Activated CD4-positive, alpha-beta T cell treated with anti-CD3 and anti-CD28 coated beads, Interleukin-2, amount 50 U/mL, for 4 hours (primary cell): ENCODE results near the gene ANP32A.
"Not testable (repeated sequence)": the region's sequence is repeated elsewhere in the genome, so short reads cannot be mapped to it uniquely, and the experiment has no call there.

Source experiments
- DNase-seq, 2 experiments: peaks; one replicate each; pipeline ENCODE4 v3.0.0-alpha.2; 2020

Gene ANP32A

GRCh38 chr15:68781766-68782588 is 38.7 kb downstream of the ANP32A start:
- no peak for DNase-seq

- no peak for DNase-seq
These were observed 39.5 kb downstream of the ANP32A start for GRCh38 chr15:68781217-68781616.

GRCh38 chr15:68778876-68779275 is 41.8 kb downstream of the ANP32A start:
- DNase-seq = no peak

- DNase-seq = no peak
These were observed 44.0 kb downstream of the ANP32A start for GRCh38 chr15:68776477-68777270.

GRCh38 chr15:68775671-68776476 is 44.8 kb downstream of the ANP32A start:
- no peak for DNase-seq

GRCh38 chr15:68775236-68775577 is 45.5 kb downstream of the ANP32A start:
- no peak for DNase-seq

- no peak for DNase-seq
These were observed 46.0 kb downstream of the ANP32A start for GRCh38 chr15:68774521-68775235.

GRCh38 chr15:68774120-68774519 is 46.6 kb downstream of the ANP32A start:
- DNase-seq = no peak

- DNase-seq = no peak
These were observed 47.7 kb downstream of the ANP32A start for GRCh38 chr15:68773036-68773435.

- no peak for DNase-seq
These were observed 50.5 kb downstream of the ANP32A start for GRCh38 chr15:68770216-68770615.

- DNase-seq = no peak
These were observed 51.0 kb downstream of the ANP32A start for GRCh38 chr15:68769702-68770101.

- no peak for DNase-seq
These were observed 52.4 kb downstream of the ANP32A start for GRCh38 chr15:68768321-68768720.

GRCh38 chr15:68767833-68768232 is 52.9 kb downstream of the ANP32A start:
- no peak for DNase-seq

- DNase-seq = no peak
These were observed 54.9 kb downstream of the ANP32A start for GRCh38 chr15:68765602-68766368.

- DNase-seq = no peak
These were observed 56.6 kb downstream of the ANP32A start for GRCh38 chr15:68764090-68764489.

GRCh38 chr15:68763063-68763462 is 57.6 kb downstream of the ANP32A start:
- no peak for DNase-seq

GRCh38 chr15:68759982-68760579 is 60.6 kb downstream of the ANP32A start:
- not testable (repeated sequence) for DNase-seq

- no peak for DNase-seq
These were observed 65.0 kb downstream of the ANP32A start for GRCh38 chr15:68755731-68756130.

- DNase-seq = no peak
These were observed 69.1 kb downstream of the ANP32A start for GRCh38 chr15:68751622-68752021.

- DNase-seq = no peak
These were observed 70.9 kb downstream of the ANP32A start for GRCh38 chr15:68749793-68750192.

GRCh38 chr15:68749365-68749764 is 71.3 kb downstream of the ANP32A start:
- no peak for DNase-seq
